ENCODE results near the gene TBPL2.
"Not testable (repeated sequence)": the region's sequence is repeated elsewhere in the genome, so short reads cannot be mapped to it uniquely, and the experiment has no call there.

GRCh38 chr14:55456411-55456810 lies 16.0 kb upstream of the TBPL2 start:
- TF ChIP-seq CTCF (conservative IDR thresholded peaks at IDR 0.05; ENCODE audit: low read depth, low read length); EZH2 (IDR thresholded peaks at IDR 0.05; ENCODE audit: borderline replicate concordance, low read depth, low read length, poor library complexity, severe bottlenecking): not testable (repeated sequence)

Data from A673 (cell line).